ENCODE results near the gene EVL. TPM values are rescaled to one million over a fixed set of nuclear protein-coding genes. Genes with fewer than 3 reads are reported as not detected.

The EVL gene
- total RNA-seq, 2 experiments from 2014 or later = 660 to 678 TPM

GRCh38 chr14:100126401-100126800 is 61.2 kb downstream of the EVL start:
- Mint-ChIP-seq H3K27me3 (no peaks in the 10 kb centered on the region), H3K36me3 (ENCODE audit: low read depth) (peaks cover 94% of the 10 kb centered on the region), H3K9me3 (no peaks in the 10 kb centered on the region), H3K4me1 (ENCODE audit: low read depth) (no peaks in the 10 kb centered on the region), H3K4me3 (no peak overlapping the region), H3K27ac (peak overlapping the region; percentile 12)
- no peaks in the 10 kb centered on the region for H3K27me3 ChIP-seq (ENCODE audit: control insufficient read depth in 1 of 2, insufficient read depth in 2 of 2, low read length in 2 of 2)
- intact Hi-C loops (cut with DNase I, micrococcal nuclease) = no loop called here
- POLR2A ChIA-PET = no interaction called here
- H3K4me1 ChIP-seq (ENCODE audit: insufficient read depth, low read length) = peaks cover 5% of the 10 kb centered on the region
- TF ChIP-seq CTCF (IDR thresholded peaks at IDR 0.05) = no peak
- CTCF ChIA-PET = no interaction called here
- no peak overlapping the region for H3K27ac ChIP-seq (ENCODE audit: low read depth in 1 of 2, low read length in 2 of 2)
- H3K4me3 ChIP-seq (ENCODE audit: low read length) = no peak overlapping the region
- ATAC-seq (ENCODE audit: poor library complexity) = no peak
- no peak for DNase-seq
- peaks cover 98% of the 10 kb centered on the region for H3K36me3 ChIP-seq (ENCODE audit: insufficient read depth, low read length)
- H3K9me3 ChIP-seq (ENCODE audit: control insufficient read depth in 1 of 2, insufficient read depth in 1 of 2, low read length in 2 of 2) = no peaks in the 10 kb centered on the region

GRCh38 chr14:100127853-100128455 is 62.7 kb downstream of the EVL start:
- Histone ChIP-seq H3K9me3 (ENCODE audit: control insufficient read depth in 1 of 2, insufficient read depth in 1 of 2, low read length in 2 of 2) (no peaks in the 10 kb centered on the region), H3K4me3 (ENCODE audit: low read length) (no peak overlapping the region), H3K36me3 (ENCODE audit: insufficient read depth, low read length) (peaks cover 98% of the 10 kb centered on the region), H3K27ac (ENCODE audit: low read depth in 1 of 2, low read length in 2 of 2) (no peak overlapping the region), H3K27me3 (ENCODE audit: control insufficient read depth in 1 of 2, insufficient read depth in 2 of 2, low read length in 2 of 2) (no peaks in the 10 kb centered on the region), H3K4me1 (ENCODE audit: insufficient read depth, low read length) (no peaks in the 10 kb centered on the region)
- ATAC-seq (ENCODE audit: poor library complexity) (no peak), DNase-seq (no peak)
- H3K4me3 Mint-ChIP-seq = no peak overlapping the region
- TF ChIP-seq CTCF (IDR thresholded peaks at IDR 0.05) = no peak
- no peaks in the 10 kb centered on the region for H3K4me1 Mint-ChIP-seq (ENCODE audit: low read depth)
- H3K36me3 Mint-ChIP-seq (ENCODE audit: low read depth) = peaks cover 96% of the 10 kb centered on the region
- H3K27me3 Mint-ChIP-seq = no peaks in the 10 kb centered on the region
- ChIA-PET POLR2A (interaction anchor here (0.6 kb wide), 1 partner anchor 94 kb away, joined by 4 read pairs; no protein-coding TSS in a partner anchor), CTCF (no interaction called here)
- no peaks in the 10 kb centered on the region for H3K9me3 Mint-ChIP-seq
- intact Hi-C loops (cut with DNase I, micrococcal nuclease) = no loop called here
- peak overlapping the region; percentile 56 for H3K27ac Mint-ChIP-seq

GRCh38 chr14:100128688-100129087 is 63.5 kb downstream of the EVL start:
- Histone ChIP-seq H3K27me3 (ENCODE audit: control insufficient read depth in 1 of 2, insufficient read depth in 2 of 2, low read length in 2 of 2) (no peaks in the 10 kb centered on the region), H3K36me3 (ENCODE audit: insufficient read depth, low read length) (peaks cover 98% of the 10 kb centered on the region), H3K4me3 (ENCODE audit: low read length) (no peak overlapping the region), H3K27ac (ENCODE audit: low read depth in 1 of 2, low read length in 2 of 2) (no peak overlapping the region), H3K9me3 (ENCODE audit: control insufficient read depth in 1 of 2, insufficient read depth in 1 of 2, low read length in 2 of 2) (no peaks in the 10 kb centered on the region), H3K4me1 (ENCODE audit: insufficient read depth, low read length) (no peaks in the 10 kb centered on the region)
- ATAC-seq (ENCODE audit: poor library complexity) (no peak), DNase-seq (no peak)
- H3K4me1 Mint-ChIP-seq (ENCODE audit: low read depth) = no peaks in the 10 kb centered on the region
- CTCF ChIA-PET = no interaction called here
- no peaks in the 10 kb centered on the region for H3K9me3 Mint-ChIP-seq
- peaks cover 96% of the 10 kb centered on the region for H3K36me3 Mint-ChIP-seq (ENCODE audit: low read depth)
- H3K4me3 Mint-ChIP-seq = no peak overlapping the region
- no peaks in the 10 kb centered on the region for H3K27me3 Mint-ChIP-seq
- POLR2A ChIA-PET = interaction anchor here (0.9 to 1.1 kb wide), 3 partner anchors 10 to 18 kb away, joined by 3 to 4 read pairs (median 3); no protein-coding TSS in a partner anchor
- intact Hi-C loops (cut with DNase I, micrococcal nuclease) = no loop called here
- peak overlapping the region; percentile 14 for H3K27ac Mint-ChIP-seq
- TF ChIP-seq CTCF (IDR thresholded peaks at IDR 0.05) = no peak
